ES-I3 (cell line): Measurements from ENCODE around the gene PAPPA.

ENCODE experiments used
- H3K36me3 ChIP-seq: 2 replicates; pipeline ENCODE4 v1.6.1; 2013; ENCODE audit warnings: mild to moderate bottlenecking, low read length, control low read depth, moderate library complexity; ENCODE audit not compliant: insufficient read depth
- H3K4me1 ChIP-seq: 2 replicates; pipeline ENCODE4 v1.6.1; 2013; ENCODE audit warnings: mild to moderate bottlenecking, control low read depth, low read length; ENCODE audit not compliant: insufficient read depth
- H3K9ac ChIP-seq: 2 replicates; pipeline ENCODE4 v1.6.1; 2013; ENCODE audit warnings: low read depth, mild to moderate bottlenecking, low read length, moderate library complexity
- H3K9me3 ChIP-seq: 2 replicates; pipeline ENCODE4 v1.6.1; 2013; ENCODE audit warnings: mild to moderate bottlenecking, low read length, moderate library complexity; ENCODE audit not compliant: control insufficient read depth, insufficient read depth

The PAPPA gene

GRCh38 chr9:116327701-116328405 is 174.3 kb downstream of the PAPPA start:
- no peak overlapping the region for H3K9ac ChIP-seq
- peaks cover 8% of the 10 kb centered on the region; the same call in 1 of the 2 replicates for H3K4me1 ChIP-seq
- H3K36me3 ChIP-seq, result no peaks in the 10 kb centered on the region
- no peaks in the 10 kb centered on the region; the same call in 1 of the 2 replicates for H3K9me3 ChIP-seq

GRCh38 chr9:116329470-116329869 is 175.9 kb downstream of the PAPPA start:
- Histone ChIP-seq H3K9ac (no peak overlapping the region), H3K4me1 (peaks cover 11% of the 10 kb centered on the region; the same call in 1 of the 2 replicates), H3K9me3 (no peaks in the 10 kb centered on the region; the same call in 1 of the 2 replicates), H3K36me3 (no peaks in the 10 kb centered on the region)

GRCh38 chr9:116331241-116331640 is 177.7 kb downstream of the PAPPA start:
- no peaks in the 10 kb centered on the region; the same call in 1 of the 2 replicates for H3K9me3 ChIP-seq
- H3K36me3 ChIP-seq, result no peaks in the 10 kb centered on the region
- no peak overlapping the region for H3K9ac ChIP-seq
- peaks cover 11% of the 10 kb centered on the region; the same call in 1 of the 2 replicates for H3K4me1 ChIP-seq

DNA sequence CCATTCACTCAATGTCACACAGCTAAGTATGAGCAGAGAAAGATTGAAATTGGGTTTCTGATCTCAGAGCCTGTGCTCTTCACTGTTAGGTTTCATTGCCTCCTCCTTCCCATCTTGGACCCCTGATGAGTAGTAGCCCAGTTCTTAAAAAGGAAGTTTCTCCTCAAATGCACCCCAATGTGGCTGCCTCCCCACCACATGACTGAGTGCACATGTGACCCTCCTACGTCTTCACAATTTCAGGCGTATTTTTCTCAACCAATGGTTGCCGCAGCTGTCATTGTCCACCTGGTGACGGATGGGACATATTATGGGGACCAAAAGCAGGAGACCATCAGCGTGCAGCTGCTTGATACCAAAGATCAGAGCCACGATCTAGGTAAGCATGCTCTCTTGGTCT is 178.5 kb downstream of the PAPPA start:
- H3K9ac ChIP-seq, result no peak overlapping the region
- no peaks in the 10 kb centered on the region for H3K36me3 ChIP-seq
- H3K9me3 ChIP-seq, result no peaks in the 10 kb centered on the region; the same call in 1 of the 2 replicates
- peaks cover 14% of the 10 kb centered on the region; the same call in 1 of the 2 replicates for H3K4me1 ChIP-seq

- Histone ChIP-seq H3K4me1 (peaks cover 16% of the 10 kb centered on the region; the same call in 1 of the 2 replicates), H3K36me3 (no peaks in the 10 kb centered on the region), H3K9ac (no peak overlapping the region), H3K9me3 (no peaks in the 10 kb centered on the region; the same call in 1 of the 2 replicates)
These were observed 179.7 kb downstream of the PAPPA start for GRCh38 chr9:116333254-116333653.

GRCh38 chr9:116334546-116335150 is 181.1 kb downstream of the PAPPA start:
- Histone ChIP-seq H3K9ac (no peak overlapping the region), H3K4me1 (peaks cover 24% of the 10 kb centered on the region), H3K9me3 (no peaks in the 10 kb centered on the region; the same call in 1 of the 2 replicates), H3K36me3 (no peaks in the 10 kb centered on the region)

DNA sequence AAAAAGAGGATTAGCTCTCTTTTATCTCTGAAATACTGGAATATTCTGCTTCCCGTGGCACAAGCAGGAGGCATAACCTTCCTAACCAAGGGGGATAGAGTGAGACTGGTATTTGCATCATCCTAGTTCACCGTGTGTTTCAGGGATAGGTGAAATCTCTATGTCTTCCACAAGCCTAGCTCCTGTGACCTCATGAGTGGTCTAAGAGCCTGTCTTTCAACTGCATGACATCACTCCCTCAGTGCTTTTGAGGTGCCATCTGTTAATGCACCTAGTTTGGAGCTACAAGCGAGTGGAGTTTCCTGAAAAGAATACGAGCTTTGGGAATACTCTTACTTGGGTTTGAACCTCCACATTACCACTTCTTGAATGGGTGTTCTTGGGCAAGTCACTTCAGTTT is 181.8 kb downstream of the PAPPA start:
- Histone ChIP-seq H3K9ac (no peak overlapping the region), H3K9me3 (no peaks in the 10 kb centered on the region; the same call in 1 of the 2 replicates), H3K4me1 (peaks cover 29% of the 10 kb centered on the region), H3K36me3 (no peaks in the 10 kb centered on the region)

- Histone ChIP-seq H3K9ac (no peak overlapping the region), H3K36me3 (no peaks in the 10 kb centered on the region), H3K4me1 (peaks cover 30% of the 10 kb centered on the region), H3K9me3 (no peaks in the 10 kb centered on the region; the same call in 1 of the 2 replicates)
These were observed 182.7 kb downstream of the PAPPA start for GRCh38 chr9:116336133-116336862.

- Histone ChIP-seq H3K36me3 (no peaks in the 10 kb centered on the region), H3K9ac (no peak overlapping the region), H3K4me1 (peaks cover 27% of the 10 kb centered on the region), H3K9me3 (no peaks in the 10 kb centered on the region; the same call in 1 of the 2 replicates)
These were observed 183.4 kb downstream of the PAPPA start for GRCh38 chr9:116337015-116337414.

- H3K4me1 ChIP-seq, result peaks cover 27% of the 10 kb centered on the region
- H3K9me3 ChIP-seq, result no peaks in the 10 kb centered on the region
- no peak overlapping the region for H3K9ac ChIP-seq
- no peaks in the 10 kb centered on the region for H3K36me3 ChIP-seq
These were observed 186.7 kb downstream of the PAPPA start for GRCh38 chr9:116340270-116340669.

- peaks cover 24% of the 10 kb centered on the region for H3K4me1 ChIP-seq
- H3K36me3 ChIP-seq, result no peaks in the 10 kb centered on the region
- no peaks in the 10 kb centered on the region for H3K9me3 ChIP-seq
- no peak overlapping the region for H3K9ac ChIP-seq
These were observed 188.5 kb downstream of the PAPPA start for GRCh38 chr9:116342061-116342460.

DNA sequence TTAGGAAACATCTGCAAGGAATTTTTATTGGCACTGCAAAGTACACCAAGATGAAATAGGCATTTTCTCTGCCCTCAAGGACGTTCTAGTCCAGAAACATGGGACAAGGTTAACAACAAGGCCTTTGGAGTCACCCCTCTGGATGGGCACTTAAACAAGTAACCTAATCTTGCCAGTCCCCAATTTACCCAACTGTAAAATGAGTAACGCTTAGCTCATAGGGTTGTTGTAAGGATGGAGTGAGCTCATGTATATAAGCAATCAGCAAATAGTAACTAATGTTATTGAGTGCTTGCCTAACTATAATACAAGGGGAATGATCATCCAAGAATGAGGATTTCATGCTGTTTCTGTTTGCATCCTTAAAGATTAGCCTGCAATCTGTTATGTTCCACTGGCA is 189.3 kb downstream of the PAPPA start:
- H3K9ac ChIP-seq, result no peak overlapping the region
- no peaks in the 10 kb centered on the region for H3K36me3 ChIP-seq
- peaks cover 22% of the 10 kb centered on the region for H3K4me1 ChIP-seq
- no peaks in the 10 kb centered on the region for H3K9me3 ChIP-seq

- Histone ChIP-seq H3K9me3 (no peaks in the 10 kb centered on the region), H3K4me1 (peaks cover 15% of the 10 kb centered on the region; the same call in 1 of the 2 replicates), H3K36me3 (no peaks in the 10 kb centered on the region), H3K9ac (no peak overlapping the region)
These were observed 190.8 kb downstream of the PAPPA start for GRCh38 chr9:116344416-116344815.

DNA sequence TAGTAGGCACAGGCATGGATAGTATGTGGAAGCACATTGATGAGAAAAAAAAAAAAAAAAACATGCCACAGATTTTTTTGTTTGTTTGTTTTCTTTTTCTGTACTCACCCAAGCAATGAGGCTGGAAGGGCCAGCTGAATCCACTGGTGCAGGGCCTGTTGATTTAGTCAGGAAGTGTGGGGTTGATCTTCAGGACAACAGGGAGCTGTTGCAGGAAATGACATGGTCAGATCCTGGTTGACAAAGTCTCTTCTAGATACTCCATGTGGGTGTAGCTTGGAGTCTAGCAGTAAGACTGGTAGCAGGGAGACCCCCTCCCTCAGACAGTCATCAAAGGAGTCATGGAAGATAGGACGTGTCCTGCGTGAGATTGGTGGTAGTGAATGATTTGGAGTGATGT is 191.8 kb downstream of the PAPPA start:
- peaks cover 9% of the 10 kb centered on the region; the same call in 1 of the 2 replicates for H3K4me1 ChIP-seq
- no peaks in the 10 kb centered on the region for H3K9me3 ChIP-seq
- no peak overlapping the region for H3K9ac ChIP-seq
- no peaks in the 10 kb centered on the region for H3K36me3 ChIP-seq
